Measurements from ENCODE around the gene RHOBTB3.

RHOBTB3 gene

DNA sequence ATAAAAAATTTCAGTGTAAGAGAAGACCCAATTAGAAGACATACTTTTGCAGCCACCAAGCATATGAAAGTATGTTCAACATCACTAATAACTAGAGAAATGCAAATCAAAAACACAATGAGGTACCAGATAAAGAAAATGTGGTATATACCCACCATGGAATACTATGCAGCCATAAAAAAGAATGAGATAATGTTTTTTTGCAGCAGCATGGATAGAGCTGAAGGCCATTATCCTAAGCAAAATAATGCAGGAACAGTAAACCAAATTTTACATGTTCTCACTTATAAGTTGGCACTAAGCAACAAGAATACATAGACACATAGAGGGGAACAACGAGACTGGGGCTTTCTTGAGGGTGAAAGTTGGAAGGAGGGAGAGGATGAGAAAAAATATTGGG lies 41.5 kb upstream of the RHOBTB3 start:
- ATAC-seq = no peak

DNA sequence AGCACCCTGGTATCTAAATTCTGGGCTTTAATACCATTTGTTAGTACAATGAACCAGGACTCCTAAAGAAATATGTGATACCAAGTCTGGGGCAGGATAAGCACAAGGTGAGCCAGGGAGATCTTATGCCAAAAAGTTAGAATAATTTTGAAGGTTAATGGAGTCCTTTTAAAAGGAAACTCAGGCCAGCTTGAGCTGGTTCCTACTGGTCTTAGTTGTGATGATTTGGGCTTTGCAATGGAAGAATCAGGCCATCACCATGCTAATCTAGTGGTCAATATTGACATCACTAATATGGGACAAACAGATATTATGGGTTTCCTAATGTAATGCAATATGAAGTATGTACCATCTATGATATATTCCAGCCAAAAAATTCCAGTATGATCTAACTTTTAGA lies 40.8 kb upstream of the RHOBTB3 start:
- TF ChIP-seq, protein P1, sequence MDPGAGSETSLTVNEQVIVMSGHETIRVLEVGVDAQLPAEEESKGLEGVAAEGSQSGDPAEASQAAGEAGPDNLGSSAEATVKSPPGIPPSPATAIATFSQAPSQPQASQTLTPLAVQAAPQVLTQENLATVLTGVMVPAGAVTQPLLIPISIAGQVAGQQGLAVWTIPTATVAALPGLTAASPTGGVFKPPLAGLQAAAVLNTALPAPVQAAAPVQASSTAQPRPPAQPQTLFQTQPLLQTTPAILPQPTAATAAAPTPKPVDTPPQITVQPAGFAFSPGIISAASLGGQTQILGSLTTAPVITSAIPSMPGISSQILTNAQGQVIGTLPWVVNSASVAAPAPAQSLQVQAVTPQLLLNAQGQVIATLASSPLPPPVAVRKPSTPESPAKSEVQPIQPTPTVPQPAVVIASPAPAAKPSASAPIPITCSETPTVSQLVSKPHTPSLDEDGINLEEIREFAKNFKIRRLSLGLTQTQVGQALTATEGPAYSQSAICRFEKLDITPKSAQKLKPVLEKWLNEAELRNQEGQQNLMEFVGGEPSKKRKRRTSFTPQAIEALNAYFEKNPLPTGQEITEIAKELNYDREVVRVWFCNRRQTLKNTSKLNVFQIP (CRISPR knock-in tag; IDR thresholded peaks at IDR 0.05; ENCODE audit: borderline replicate concordance, low read depth) = no peak
- TF ChIP-seq ZNF70 (CRISPR knock-in tag; IDR thresholded peaks at IDR 0.05) = no peak
- TF ChIP-seq OSR1 (CRISPR knock-in tag; IDR thresholded peaks at IDR 0.05) = no peak
- TF ChIP-seq, protein P2, sequence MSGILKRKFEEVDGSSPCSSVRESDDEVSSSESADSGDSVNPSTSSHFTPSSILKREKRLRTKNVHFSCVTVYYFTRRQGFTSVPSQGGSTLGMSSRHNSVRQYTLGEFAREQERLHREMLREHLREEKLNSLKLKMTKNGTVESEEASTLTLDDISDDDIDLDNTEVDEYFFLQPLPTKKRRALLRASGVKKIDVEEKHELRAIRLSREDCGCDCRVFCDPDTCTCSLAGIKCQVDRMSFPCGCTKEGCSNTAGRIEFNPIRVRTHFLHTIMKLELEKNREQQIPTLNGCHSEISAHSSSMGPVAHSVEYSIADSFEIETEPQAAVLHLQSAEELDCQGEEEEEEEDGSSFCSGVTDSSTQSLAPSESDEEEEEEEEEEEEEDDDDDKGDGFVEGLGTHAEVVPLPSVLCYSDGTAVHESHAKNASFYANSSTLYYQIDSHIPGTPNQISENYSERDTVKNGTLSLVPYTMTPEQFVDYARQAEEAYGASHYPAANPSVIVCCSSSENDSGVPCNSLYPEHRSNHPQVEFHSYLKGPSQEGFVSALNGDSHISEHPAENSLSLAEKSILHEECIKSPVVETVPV (CRISPR knock-in tag; IDR thresholded peaks at IDR 0.05) = no peak
- TF ChIP-seq ARNTL (CRISPR knock-in tag; IDR thresholded peaks at IDR 0.05; ENCODE audit: borderline replicate concordance, low read depth) = no peak
- ATAC-seq = no peak

More for the DNA sequence above, 41.5 kb upstream of the RHOBTB3 start:
- TF ChIP-seq OSR1 (CRISPR knock-in tag; IDR thresholded peaks at IDR 0.05) (no peak), CSDC2 (CRISPR knock-in tag; IDR thresholded peaks at IDR 0.05) (no peak), ZNF8 (CRISPR knock-in tag; IDR thresholded peaks at IDR 0.05) (no peak), ZNF70 (CRISPR knock-in tag; IDR thresholded peaks at IDR 0.05) (no peak), TOX (CRISPR knock-in tag; IDR thresholded peaks at IDR 0.05; ENCODE audit: borderline replicate concordance) (no peak), ZNF565 (CRISPR knock-in tag; conservative IDR thresholded peaks at IDR 0.05; ENCODE audit: low read depth) (no peak), RARB (CRISPR knock-in tag; IDR thresholded peaks at IDR 0.05) (no peak), TCF4 (CRISPR knock-in tag; IDR thresholded peaks at IDR 0.05; ENCODE audit: borderline replicate concordance) (no peak), SNAI2 (CRISPR knock-in tag; IDR thresholded peaks at IDR 0.05) (no peak), ISL1 (CRISPR knock-in tag; IDR thresholded peaks at IDR 0.05) (no peak), ARNTL (CRISPR knock-in tag; IDR thresholded peaks at IDR 0.05; ENCODE audit: borderline replicate concordance, low read depth) (no peak), ESRRG (CRISPR knock-in tag; IDR thresholded peaks at IDR 0.05) (no peak), PPARA (CRISPR knock-in tag; IDR thresholded peaks at IDR 0.05; ENCODE audit: borderline replicate concordance) (no peak), ZFP30 (CRISPR knock-in tag; IDR thresholded peaks at IDR 0.05) (no peak), ZFP3 (CRISPR knock-in tag; IDR thresholded peaks at IDR 0.05) (no peak)
- TF ChIP-seq, protein P3, sequence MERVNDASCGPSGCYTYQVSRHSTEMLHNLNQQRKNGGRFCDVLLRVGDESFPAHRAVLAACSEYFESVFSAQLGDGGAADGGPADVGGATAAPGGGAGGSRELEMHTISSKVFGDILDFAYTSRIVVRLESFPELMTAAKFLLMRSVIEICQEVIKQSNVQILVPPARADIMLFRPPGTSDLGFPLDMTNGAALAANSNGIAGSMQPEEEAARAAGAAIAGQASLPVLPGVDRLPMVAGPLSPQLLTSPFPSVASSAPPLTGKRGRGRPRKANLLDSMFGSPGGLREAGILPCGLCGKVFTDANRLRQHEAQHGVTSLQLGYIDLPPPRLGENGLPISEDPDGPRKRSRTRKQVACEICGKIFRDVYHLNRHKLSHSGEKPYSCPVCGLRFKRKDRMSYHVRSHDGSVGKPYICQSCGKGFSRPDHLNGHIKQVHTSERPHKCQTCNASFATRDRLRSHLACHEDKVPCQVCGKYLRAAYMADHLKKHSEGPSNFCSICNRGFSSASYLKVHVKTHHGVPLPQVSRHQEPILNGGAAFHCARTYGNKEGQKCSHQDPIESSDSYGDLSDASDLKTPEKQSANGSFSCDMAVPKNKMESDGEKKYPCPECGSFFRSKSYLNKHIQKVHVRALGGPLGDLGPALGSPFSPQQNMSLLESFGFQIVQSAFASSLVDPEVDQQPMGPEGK (CRISPR knock-in tag; IDR thresholded peaks at IDR 0.05; ENCODE audit: borderline replicate concordance) = no peak
- TF ChIP-seq, protein P1 (CRISPR knock-in tag; IDR thresholded peaks at IDR 0.05; ENCODE audit: borderline replicate concordance, low read depth) = no peak
- TF ChIP-seq, protein P2 (CRISPR knock-in tag; IDR thresholded peaks at IDR 0.05) = no peak

GRCh38 chr5:95697781-95698681 lies 33.1 kb upstream of the RHOBTB3 start:
- TF ChIP-seq ZFP3 (CRISPR knock-in tag; IDR thresholded peaks at IDR 0.05) (peak; percentile 59; the same call in 1 of the 2 replicates), ESRRG (CRISPR knock-in tag; IDR thresholded peaks at IDR 0.05) (no peak), TSHZ2 (CRISPR knock-in tag; IDR thresholded peaks at IDR 0.05) (no peak)
- TF ChIP-seq, protein P3 (CRISPR knock-in tag; IDR thresholded peaks at IDR 0.05; ENCODE audit: borderline replicate concordance) = no peak
- peak; percentile 54 for ATAC-seq

Measured in SK-N-SH treated with all-trans-retinoic acid at 6 μM for 48 hours (cell line).